ENCODE data around the gene MRPL22. TPM values are rescaled to one million over a fixed set of nuclear protein-coding genes. Genes with fewer than 3 reads are reported as not detected.

The MRPL22 gene
- polyA plus RNA-seq, 3 donors: 49.6 to 56.9 (median 50.8) TPM

DNA sequence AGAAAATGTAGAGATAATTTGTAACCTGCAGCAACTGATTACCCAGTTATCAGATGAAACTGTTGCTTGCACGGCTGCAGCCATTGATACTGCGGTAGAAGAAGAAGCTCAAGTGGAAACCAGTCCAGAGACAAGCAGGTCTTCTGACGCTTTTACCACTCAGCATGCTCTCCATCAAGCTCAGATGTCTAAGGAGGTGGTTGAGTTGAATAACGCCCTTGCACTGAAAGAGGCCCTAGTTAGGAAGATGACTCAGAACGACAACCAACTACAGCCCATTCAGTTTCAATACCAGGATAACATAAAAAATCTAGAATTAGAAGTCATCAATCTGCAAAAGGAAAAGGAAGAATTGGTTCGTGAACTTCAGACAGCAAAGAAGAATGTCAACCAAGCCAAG, 74.4 kb downstream of the MRPL22 start:
- no peak for DNase-seq (ENCODE audit: extremely low read depth in 1 of 11, low read depth in 9 of 11, low spot score in 4 of 11)

DNA sequence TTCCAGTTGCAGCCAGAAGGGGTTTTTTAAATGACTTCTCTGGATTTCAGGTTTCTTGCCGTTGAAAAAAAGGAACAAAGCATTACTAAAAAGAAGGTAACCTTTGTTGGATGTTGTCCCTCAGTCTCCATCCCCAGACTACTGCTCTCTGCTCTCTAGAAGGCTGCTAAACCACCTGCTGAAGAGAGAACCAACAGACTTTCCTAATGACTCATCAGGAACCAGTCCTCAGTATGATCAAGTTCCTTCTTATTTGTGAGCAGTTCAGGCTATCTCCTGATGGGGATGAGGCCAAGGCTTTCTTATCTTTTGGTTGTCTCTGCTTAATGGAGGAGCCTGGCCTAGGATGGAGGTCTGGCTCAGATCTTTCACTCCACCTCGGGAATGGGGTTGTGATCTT, 76.7 kb downstream of the MRPL22 start:
- no peak for DNase-seq (ENCODE audit: extremely low read depth in 1 of 11, low read depth in 9 of 11, low spot score in 4 of 11)

Other genes starting within 250 kb of the MRPL22 start
- gene LARP1, start 185.7 kb upstream of the MRPL22 start, polyA plus RNA-seq (ENCODE audit: insufficient read length in 3 of 3): 100 to 1,000 TPM; 141 to 155 (median 145) TPM
- 10 to 100 TPM; 30.4 to 47.9 (median 33.5) TPM for gene FAXDC2, start 90.5 kb upstream of the MRPL22 start, polyA plus RNA-seq (ENCODE audit: insufficient read length in 3 of 3)
- 10 to 100 TPM; 74.6 to 89.2 (median 79.2) TPM for gene CNOT8, start 82.4 kb upstream of the MRPL22 start, polyA plus RNA-seq (ENCODE audit: insufficient read length in 3 of 3)
- gene GEMIN5, start 2.9 kb upstream of the MRPL22 start, polyA plus RNA-seq (ENCODE audit: insufficient read length in 3 of 3): 10 to 100 TPM; 21.1 to 23.1 (median 21.2) TPM
- gene KIF4B, start 72.7 kb downstream of the MRPL22 start, polyA plus RNA-seq (ENCODE audit: insufficient read length in 3 of 3): under 1 TPM; 0.22 to 0.30 (median 0.23) TPM